ENCODE measurements around the gene CCDC33.

Gene CCDC33

GRCh38 chr15:74209560-74209958 lies 26.6 kb upstream of the CCDC33 start:
- no peak for DNase-seq

GRCh38 chr15:74209997-74210671 lies 26.0 kb upstream of the CCDC33 start:
- peak; percentile 50 for DNase-seq

GRCh38 chr15:74210729-74211128 lies 25.4 kb upstream of the CCDC33 start:
- no peak for DNase-seq

GRCh38 chr15:74211656-74212055 lies 24.5 kb upstream of the CCDC33 start:
- no peak for DNase-seq

- no peak for DNase-seq
Measured at GRCh38 chr15:74212494-74212893, 23.6 kb upstream of the CCDC33 start.

- DNase-seq, result no peak
Measured at GRCh38 chr15:74213858-74214284, 22.3 kb upstream of the CCDC33 start.

GRCh38 chr15:74214324-74215021 lies 21.7 kb upstream of the CCDC33 start:
- no peak for DNase-seq

GRCh38 chr15:74215958-74216357 lies 20.2 kb upstream of the CCDC33 start:
- no peak for DNase-seq

GRCh38 chr15:74216949-74217348 lies 19.2 kb upstream of the CCDC33 start:
- no peak for DNase-seq

GRCh38 chr15:74217907-74218885 lies 17.9 kb upstream of the CCDC33 start:
- no peak for DNase-seq

GRCh38 chr15:74220475-74221248 lies 15.5 kb upstream of the CCDC33 start:
- no peak for DNase-seq

- no peak for DNase-seq
Measured at GRCh38 chr15:74221399-74222239, 14.5 kb upstream of the CCDC33 start.

GRCh38 chr15:74222240-74223119 lies 13.6 kb upstream of the CCDC33 start:
- DNase-seq, result no peak

GRCh38 chr15:74225928-74226327 lies 10.2 kb upstream of the CCDC33 start:
- no peak for DNase-seq

GRCh38 chr15:74226761-74227540 lies 9.2 kb upstream of the CCDC33 start:
- DNase-seq, result no peak

- DNase-seq, result no peak
Measured at GRCh38 chr15:74227968-74228722, 8.0 kb upstream of the CCDC33 start.

- DNase-seq, result no peak
Measured at GRCh38 chr15:74228723-74229081, 7.4 kb upstream of the CCDC33 start.

GRCh38 chr15:74229686-74230085 lies 6.4 kb upstream of the CCDC33 start:
- DNase-seq, result no peak

GRCh38 chr15:74231475-74231874 lies 4.7 kb upstream of the CCDC33 start:
- DNase-seq, result no peak
